GM19395 (cell line): ENCODE results near the gene SSBP3.

Experiments used
- ATAC-seq: cut with Tn5 transposase; IDR thresholded peaks from one replicate; pipeline ENCODE4 v1.9.1; 2021; ENCODE audit warnings: mild to moderate bottlenecking, moderate library complexity; ENCODE audit not compliant: unreplicated experiment

SSBP3 gene

DNA sequence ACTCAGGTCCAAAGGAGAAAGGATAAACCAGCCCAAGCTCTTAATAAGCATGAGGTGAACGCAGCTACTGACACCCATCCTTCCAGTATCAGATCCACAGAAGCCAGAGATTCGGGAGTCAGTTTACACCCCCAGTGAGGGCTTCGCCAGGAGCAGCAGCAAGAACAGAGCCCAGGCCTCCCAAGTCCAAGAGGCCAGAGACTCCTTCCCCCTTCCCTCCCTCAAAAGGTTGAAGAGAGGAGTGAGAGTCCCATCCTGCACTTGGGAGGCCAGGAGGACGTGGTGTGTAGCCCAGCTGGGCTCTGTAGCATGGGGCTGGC lies 133.5 kb downstream of the SSBP3 start:
- no peak for ATAC-seq

DNA sequence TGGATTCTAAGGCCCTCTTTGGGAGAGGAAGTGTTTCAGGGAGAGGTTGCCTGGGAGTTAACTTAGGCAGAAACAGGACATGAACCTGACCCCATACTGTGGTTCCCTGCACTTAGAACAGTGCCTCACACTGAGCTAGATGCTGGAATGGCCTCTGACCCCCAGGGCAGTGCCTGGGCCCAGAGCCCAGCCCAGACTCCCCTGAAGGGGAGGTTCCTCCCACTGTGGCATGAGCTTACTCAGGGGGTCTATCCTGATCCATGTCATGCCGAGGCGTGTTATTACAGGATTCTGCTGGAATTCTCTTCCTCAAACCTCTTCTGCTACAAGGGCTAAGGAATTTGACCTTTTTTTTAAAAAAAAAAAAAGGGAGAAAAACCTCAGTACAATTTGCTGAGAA lies 134.1 kb downstream of the SSBP3 start:
- no peak for ATAC-seq

DNA sequence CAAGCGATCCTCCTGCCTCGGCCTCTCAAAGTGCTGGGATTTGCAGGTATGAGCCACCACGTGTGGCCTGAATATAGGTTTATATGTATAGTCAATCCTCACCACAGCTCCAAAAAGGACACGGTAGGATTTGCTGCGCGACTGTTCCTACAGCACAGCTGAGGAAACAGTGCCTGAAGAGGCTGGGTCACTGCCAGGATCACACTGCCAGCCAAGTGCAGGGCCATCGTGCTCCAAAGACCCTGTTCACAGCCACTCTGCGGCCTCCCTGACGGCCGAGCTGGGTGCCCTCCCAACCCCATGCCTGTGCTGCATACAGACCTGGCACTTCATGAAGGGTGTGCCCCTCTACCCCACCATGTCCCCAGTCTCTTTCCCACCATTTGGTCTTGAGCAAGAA lies 134.9 kb downstream of the SSBP3 start:
- no peak for ATAC-seq

DNA sequence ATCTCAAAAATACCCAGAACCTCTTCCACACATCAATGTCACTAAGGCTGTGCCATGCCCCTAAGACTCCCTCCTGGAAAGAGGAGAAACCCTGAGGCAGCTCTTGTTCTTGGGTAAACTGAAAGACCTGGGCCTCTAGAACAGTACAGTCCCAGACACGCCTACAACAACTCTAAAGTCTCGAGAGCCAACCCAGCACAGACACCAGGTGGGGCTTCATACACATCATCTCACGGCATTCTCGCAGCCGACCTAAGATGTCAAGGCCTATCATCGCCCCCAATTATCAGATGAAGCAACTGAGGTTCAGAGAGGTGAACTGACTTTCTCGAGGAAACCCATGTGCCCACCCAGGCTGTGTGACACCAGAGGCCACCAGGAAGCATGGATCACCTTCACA lies 135.7 kb downstream of the SSBP3 start:
- no peak for ATAC-seq

DNA sequence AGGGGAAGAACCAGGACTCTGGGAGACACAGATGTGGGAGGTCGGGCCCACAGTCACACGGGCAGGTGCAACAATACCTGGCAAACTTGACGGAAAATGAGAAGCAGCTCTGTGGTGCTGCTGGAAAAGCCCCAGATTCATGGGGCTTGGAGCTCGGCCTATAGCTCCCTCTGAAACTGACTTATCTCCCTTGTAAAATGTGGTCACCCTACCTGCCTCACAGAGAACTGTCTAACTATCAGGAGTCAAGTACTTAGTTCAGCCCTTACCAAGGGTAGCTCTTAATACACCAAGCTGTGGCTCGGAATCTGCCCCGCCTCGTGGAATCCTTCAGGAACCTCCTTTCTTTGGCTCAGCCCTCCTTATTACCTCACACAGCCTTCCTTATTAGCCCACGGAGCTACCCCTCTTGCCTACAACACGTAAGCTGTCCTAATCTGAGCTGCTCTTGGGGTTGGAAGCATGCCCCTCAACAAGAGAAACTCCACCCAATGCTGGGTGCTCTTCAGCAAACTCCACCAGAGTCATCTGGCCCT lies 137.4 kb downstream of the SSBP3 start:
- no peak for ATAC-seq

DNA sequence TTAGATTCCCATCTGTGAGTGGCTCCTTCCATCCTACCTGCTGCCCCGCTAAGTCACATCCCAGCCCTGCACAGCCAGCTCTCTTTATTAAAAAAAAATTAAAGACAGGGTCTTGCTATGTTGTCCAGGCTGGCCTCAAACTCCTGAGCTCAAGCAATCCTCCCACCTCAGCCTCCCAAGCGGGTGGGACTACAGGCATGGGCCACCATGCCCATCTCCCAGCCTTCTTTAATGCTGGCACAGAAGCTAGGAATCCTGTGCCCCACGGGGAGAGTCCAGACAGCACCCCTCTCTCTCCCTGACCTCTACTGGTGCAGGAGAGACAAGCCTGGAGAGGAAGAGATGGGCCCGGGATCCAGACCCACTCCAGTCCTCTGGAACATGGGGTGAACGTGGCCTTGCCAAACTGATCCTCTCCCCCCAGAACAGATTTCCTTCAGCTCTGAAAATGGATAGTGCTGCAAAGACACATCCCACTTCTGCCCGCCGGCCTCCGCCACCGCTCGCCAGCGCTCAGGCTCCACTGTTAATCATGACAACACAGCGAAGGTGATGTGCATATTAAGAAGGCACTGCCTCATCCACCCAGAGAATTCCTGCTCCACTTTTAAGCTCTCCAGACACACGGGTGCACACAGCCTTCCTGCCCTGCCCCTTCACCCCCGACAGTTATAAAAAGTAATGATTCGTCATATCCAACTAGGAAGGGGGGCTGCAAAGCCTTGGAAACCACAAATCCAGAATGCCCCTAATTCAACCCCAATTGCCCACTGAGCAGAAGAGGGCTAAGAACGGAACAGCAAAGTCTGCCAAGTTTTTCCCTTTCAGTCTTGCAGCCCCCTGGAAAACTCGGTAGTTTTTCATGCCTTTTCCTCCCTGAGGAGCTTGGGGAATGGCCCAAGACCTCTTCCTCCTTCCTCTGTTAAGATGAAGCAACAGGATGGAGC lies 138.1 kb downstream of the SSBP3 start:
- no peak for ATAC-seq

DNA sequence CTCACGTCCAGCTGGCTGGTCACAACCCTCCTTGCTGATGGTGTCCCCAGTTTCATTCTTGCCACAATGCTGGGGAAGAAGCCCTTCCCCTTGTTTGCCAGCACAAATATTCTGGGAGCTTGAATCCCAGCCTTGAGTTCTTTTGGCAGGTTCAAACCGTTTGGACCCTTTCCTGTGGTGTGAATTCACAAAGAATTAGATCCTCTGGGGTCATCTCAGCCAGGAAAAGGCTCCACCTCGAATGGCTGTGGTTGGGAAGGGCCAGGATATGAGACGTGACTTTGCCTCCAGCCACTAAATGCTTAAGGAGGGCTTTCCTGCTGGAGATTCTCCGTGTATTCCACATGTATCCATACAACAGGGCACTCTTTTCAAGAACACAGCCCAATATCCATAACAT lies 139.3 kb downstream of the SSBP3 start:
- ATAC-seq, result no peak

DNA sequence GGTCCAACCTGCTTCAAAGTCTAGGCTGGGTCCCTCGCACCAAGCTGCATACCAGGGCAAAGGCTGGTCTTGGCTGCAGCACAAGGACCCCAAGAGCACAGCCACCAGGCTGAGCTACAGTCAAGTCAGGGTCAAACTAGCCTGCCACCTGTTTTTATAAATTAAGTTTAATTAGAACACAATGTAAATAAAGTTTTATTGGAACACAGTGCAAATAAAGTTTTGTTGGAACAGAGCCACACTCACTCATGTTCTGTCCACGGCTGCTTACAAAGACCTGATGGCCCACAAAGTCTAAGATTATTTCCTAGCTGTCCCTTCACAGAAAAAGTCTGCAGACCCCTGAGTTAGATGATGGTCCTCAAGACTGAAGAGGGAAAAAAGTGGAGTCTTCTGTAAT lies 140.0 kb downstream of the SSBP3 start:
- ATAC-seq, result no peak

DNA sequence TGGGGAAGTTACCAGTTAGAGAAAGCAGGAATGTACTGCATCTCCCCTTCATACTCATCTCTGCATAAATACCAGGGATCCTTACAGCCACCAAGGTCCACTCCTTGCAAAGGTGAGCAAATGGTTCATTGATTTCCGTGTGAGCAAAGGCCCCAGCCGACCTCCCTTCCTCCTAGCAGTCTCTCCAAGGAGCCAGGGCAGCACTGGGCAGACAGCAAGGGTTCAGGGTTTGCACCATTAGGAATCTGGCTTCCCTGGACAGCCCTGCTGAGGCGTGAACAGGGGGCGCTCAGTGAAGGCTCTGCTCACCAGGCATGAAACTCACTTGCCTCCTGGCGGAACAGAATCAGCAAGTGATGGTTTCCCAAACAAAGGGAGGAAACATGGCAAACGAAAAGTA lies 140.5 kb downstream of the SSBP3 start:
- ATAC-seq, result no peak

DNA sequence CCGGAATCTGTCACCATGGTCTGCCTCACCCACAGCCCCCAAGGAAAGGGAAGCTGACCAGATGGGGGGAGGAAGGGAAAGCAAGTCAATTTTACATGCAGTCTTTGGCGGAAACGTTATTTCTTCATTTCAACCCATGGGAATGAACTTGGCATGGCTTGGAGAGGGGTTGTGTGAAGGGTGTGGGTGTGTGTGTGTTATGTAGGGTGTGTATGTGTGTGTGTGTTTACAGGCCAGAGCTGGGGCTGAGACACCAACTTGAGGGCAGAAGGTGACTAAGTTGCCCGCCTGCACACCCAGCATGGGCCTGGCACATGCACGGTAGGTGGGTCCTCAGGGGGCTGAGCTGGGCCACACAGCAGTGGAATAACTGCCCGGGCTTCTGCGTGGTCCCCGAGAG lies 141.1 kb downstream of the SSBP3 start:
- ATAC-seq, result no peak

DNA sequence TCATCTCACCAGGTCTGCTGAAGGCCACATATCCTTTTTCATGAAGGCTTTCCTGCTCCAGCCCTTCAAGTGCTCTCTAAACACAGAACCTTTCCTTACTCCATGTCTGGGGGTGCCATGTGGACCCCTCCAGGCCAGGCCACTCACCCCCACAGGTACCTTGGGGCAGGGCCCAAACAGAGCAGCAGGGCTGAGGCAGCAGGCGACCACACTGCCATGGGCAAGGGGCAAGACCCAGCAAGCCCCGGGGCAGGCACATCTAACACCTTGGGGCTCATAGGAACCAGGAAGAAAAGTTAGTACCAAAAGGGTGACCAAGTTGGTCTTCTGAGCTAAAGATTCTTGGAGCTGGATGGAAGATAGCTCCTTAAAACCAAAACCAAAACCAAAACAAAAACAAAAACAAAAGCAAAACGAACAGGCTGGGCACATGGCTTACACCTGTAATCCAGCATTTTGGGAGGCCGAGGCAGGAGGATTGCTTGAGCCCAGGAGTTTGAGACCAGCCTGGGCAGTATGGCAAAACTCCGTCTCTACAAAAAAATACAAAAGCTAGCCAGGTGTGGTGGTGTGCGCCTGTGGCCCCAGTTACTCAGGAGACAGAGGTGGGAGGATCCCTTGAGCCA lies 142.5 kb downstream of the SSBP3 start:
- ATAC-seq, result no peak

DNA sequence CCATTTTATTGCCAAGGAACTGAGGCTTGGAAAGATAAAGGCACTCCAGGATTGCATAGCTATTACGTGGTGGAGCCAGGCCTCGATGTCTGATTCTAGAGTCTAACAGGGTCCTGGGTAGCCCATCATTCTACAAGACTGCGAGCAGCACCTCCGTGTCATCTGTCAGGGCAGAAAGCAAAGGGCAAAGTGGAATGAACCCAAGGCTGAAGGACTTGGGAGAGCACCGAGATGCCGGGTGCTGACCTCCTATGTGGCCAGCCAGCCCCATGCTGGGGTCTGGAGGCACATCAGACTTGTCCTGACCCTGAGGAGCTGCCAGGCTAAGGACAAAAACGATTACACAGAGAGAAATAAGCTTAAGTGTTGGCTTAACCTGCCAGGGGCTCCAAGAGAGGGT lies 143.9 kb downstream of the SSBP3 start:
- ATAC-seq, result no peak

DNA sequence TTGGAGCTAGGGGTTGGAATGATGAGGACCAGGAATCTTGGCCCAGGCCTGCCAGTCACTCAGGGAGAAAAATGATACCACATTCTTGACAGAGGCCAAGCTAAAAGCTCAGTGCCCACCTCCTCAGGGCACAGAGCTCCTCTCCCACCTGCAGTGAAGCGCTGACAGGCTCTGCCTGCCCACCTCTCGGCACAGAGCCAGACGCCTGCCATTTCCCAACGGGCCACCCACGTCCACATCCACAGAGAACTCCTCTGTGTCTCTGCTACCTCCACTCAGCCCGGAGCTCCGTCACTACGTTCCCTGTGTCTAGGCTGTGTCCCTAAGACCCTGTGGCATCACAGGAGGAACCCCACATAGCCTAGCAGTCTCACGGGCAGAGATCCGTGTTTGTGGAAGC lies 145.4 kb downstream of the SSBP3 start:
- ATAC-seq, result no peak

DNA sequence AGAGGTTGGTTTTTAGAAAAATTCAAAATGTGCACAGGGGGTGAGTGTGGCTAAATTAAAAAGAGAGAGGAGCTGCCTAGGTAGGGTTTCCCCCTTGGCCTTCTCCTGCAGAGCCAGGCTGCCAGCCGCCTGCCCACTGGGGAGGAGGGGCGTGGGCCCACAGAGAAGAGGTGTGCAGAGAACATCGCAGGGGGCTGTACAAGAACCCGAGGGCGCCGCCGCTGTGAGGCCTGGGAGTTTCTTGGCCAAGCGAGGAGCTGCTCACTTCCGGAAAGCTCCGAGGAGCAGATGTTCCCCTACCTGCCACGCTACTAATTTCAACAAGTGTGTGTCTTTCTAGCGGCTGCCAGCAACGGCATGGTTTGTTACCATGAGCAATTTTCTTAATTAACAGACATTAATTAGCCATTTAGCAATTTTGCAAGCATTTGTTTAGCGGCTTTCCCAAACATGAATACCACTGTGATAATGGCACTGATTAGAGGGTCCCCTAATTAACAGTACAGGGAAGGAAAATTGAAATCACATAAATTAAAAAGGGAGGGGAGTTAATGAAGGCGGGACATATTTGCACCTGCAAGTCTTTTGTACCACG lies 146.6 kb downstream of the SSBP3 start:
- ATAC-seq, result no peak

DNA sequence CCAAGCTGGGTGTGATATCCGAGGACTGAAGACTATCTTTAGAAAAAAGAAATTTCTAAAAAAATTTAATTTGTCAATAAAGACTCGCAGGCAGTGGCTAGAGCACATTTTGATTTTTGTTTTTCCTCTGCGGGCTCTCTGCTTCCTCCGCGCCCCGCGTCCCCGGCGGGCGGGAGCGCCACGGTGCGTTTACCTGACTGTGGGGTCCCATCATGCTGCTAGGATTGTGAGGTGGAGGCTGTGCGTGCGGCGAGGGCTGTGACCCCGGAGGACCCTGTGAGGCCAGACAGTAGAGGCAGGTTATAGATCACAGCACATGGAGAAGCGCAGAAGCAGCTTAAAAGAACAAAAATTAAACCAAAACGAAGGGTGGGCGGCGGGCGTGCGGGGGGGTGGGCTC lies 148.3 kb downstream of the SSBP3 start:
- no peak for ATAC-seq

DNA sequence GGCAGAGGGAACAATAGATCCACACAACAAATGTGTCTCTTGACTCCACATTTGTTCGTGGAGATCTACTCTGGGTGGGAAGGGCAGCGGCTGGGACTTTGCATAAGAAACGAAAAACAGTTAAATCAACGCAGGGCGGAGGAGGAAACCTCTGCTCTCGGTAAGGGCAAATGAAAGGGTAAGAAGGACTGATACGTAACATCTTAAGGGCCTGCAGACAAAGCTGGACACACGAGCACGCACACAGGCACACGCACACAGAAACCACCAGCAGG lies 148.9 kb downstream of the SSBP3 start:
- ATAC-seq, result no peak

DNA sequence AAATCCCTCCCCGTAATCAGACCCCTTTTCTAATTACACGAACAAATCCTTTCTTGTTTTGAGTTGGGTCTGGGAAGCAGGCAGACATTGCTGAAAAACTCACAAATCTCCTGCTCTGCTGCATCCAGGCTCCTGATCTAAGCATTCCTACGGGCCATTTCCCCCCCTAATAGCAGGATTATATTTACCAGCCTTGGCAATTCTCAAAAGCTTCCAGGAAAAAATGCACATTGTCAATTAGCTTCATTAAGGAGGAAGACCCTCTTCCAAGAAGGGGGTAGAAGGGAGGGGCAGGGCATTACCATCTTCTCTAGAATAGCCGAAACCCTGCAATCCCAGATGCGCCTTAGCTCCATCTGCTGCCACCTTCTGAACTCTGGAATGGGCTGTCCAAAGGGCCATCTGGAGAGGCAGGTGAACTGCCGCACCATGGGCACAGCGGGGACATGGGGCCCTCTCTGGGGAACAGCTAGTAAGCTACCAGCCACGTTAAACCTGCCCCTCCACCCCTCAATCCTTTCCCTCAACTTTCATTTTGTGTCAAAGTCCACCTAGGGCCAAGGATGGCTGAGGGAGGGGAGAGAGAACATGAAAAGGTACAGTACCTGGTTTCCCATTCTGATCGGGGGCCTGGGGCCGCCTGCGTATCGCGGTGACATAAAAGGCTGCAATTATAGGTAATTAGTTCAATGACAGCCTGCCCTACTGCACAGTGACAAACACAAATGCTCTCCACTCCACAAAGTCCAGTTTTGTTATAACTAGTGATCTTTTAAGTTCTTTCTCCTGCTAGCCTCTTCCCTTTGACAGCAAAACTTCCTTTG lies 149.5 kb downstream of the SSBP3 start:
- ATAC-seq, result no peak

DNA sequence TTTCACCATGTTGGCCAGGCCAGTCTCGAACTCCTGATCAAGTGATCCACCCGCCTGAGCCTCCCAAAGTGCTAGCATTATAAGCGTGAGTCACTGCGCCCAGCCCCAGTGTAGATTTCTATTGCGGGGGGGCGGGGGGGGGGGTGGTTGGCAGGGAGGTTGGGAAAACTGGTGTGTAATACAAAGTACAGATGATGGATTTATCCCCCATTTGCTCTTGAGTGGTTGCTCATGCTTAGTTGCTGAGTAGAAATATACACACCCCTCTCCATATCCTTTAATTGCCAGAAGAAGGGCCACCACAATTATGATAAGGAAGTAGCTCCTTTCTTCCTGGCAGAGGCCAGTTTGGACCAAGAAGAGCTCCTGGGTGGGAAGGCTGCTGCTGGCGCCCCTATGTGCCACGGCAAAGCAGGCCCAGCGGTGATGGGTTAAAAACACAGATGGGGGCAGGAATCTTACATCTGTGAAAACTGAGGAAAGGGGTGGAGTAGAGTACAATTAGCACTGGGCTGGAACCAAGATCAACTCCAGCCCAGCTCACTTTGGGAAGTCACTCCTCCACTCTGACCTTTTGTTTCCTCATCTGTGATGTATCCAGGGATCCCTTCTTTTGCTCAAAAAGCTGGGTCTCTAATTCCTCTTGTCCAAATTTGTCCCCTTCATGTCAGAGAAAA lies 151.0 kb downstream of the SSBP3 start:
- ATAC-seq, result no peak

DNA sequence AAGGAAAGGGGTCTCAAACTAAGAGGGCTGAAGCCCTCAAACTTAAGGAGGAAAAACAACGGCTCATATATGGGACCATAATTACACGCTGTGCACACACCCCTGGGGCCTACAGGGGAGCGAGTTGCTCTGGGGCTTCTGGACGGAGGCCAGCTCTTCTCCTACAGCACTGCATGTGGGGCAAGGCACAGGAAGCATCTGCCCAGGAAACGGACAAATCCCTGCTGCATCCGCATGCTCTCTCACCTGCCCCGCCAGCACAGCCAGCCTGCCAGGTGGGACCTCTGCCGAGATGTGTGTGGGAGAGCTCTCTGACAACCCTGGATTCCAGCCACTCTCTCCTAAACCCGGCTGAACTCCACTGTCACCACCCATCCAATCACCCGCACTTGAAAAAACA lies 152.1 kb downstream of the SSBP3 start:
- no peak for ATAC-seq

DNA sequence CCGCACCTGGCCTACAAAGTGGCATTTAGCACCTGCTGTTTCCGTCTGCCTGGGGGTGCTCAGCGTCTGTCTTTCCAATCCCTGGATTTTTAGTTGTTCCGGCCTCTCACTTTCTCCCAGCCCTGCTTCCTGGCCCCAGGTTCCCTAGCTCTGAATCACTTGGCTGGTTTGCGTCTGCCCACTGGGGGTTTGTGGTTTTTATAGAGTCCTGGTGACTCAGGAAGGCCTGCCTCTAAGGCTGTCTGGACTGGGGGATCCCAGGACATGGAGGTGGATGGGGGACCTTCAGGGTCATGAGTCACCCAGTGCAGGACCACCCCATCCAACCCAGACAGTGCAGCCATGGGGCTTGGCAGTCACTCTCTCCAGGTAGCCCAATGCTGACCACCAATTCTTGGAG lies 152.7 kb downstream of the SSBP3 start:
- no peak for ATAC-seq

DNA sequence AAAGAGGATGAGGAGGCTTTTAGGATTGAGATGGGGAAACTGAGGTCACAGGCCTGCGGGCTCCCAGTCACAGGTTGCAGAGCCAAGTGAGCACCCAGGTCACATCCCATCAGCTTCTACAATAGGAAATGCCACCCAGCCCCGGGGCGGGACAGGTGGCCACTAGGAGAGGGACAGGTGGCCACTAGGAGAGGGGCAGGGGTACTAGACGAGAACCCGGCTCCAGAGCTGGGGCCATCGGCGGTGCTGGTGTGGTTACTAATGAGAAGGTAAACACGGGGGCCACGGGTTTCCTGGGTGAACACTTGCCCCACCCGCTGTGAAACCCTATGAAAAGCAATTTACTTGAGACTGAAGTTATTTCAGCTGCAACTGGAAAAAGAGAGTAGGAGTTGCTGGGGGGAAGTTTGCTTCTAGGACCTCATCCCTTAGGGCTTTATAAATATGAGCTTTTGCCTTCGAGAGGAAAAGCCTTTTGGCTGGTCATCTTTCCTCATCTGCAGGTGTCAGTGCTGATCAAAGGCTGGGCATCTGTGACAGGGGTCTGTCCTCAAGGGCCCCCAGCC lies 153.7 kb downstream of the SSBP3 start:
- no peak for ATAC-seq
